Prostate gland (tissue), 2 donors: ENCODE measurements around the gene LENG1.

Experiments used
- POLR2A ChIP-seq: fragments of 450-650 bp; IDR thresholded peaks from one replicate; pipeline ENCODE4 v1.6.1; 2016; ENCODE audit warnings: antibody characterized with exemption, mild to moderate bottlenecking
- TF ChIP-seq, protein P1 (sequence below), 4 experiments: fragments of 200-600 bp in 2 of 4; fragments of 450-650 bp in 2 of 4; sonication (generic) in 2 of 4; IDR thresholded peaks; 1 replicate in 3 of 4; 2 replicates in 1 of 4; pipeline ENCODE4 v1.5.1; 2016 to 2019; ENCODE audit warnings: antibody characterized with exemption in 4 of 4, mild to moderate bottlenecking in 2 of 4, moderate library complexity in 2 of 4

DNA sequence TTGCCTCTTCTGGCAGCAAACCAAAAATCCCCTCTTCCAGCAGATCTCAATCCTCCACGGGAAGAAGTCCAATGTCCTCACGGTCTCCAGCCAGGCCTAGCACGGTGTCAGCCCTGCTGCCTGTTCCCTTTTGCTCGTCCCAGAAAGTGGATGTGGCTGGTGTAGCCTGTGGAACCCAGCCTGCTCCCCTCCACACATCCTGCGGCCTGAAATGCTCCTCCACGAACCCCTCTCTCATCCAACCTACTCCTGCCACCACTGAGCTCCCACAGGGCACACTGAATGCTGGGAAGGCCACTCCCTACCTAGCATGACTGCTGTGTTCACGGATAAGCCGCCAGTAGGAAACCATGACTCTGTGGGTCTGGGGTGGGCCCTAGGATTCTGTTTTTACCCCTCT is 26.8 kb upstream of the LENG1 start:
- TF ChIP-seq, protein P1, sequence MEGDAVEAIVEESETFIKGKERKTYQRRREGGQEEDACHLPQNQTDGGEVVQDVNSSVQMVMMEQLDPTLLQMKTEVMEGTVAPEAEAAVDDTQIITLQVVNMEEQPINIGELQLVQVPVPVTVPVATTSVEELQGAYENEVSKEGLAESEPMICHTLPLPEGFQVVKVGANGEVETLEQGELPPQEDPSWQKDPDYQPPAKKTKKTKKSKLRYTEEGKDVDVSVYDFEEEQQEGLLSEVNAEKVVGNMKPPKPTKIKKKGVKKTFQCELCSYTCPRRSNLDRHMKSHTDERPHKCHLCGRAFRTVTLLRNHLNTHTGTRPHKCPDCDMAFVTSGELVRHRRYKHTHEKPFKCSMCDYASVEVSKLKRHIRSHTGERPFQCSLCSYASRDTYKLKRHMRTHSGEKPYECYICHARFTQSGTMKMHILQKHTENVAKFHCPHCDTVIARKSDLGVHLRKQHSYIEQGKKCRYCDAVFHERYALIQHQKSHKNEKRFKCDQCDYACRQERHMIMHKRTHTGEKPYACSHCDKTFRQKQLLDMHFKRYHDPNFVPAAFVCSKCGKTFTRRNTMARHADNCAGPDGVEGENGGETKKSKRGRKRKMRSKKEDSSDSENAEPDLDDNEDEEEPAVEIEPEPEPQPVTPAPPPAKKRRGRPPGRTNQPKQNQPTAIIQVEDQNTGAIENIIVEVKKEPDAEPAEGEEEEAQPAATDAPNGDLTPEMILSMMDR (IDR thresholded peaks at IDR 0.05): no peak
- TF ChIP-seq POLR2A: no peak
